HL-60 (cell line): ENCODE data around the gene MTMR4.

Source experiments
- TF ChIP-seq, protein P1 (sequence below): IDR thresholded peaks from one replicate; pipeline ENCODE4 v1.5.1; 2011; ENCODE audit warnings: low read length, control low read depth, inconsistent platforms; ENCODE audit not compliant: insufficient read depth
- TF ChIP-seq, protein P2 (sequence below): IDR thresholded peaks from 2 replicates; pipeline ENCODE4 v1.6.1; 2012; ENCODE audit warnings: low read depth; ENCODE audit not compliant: insufficient replicate concordance

DNA sequence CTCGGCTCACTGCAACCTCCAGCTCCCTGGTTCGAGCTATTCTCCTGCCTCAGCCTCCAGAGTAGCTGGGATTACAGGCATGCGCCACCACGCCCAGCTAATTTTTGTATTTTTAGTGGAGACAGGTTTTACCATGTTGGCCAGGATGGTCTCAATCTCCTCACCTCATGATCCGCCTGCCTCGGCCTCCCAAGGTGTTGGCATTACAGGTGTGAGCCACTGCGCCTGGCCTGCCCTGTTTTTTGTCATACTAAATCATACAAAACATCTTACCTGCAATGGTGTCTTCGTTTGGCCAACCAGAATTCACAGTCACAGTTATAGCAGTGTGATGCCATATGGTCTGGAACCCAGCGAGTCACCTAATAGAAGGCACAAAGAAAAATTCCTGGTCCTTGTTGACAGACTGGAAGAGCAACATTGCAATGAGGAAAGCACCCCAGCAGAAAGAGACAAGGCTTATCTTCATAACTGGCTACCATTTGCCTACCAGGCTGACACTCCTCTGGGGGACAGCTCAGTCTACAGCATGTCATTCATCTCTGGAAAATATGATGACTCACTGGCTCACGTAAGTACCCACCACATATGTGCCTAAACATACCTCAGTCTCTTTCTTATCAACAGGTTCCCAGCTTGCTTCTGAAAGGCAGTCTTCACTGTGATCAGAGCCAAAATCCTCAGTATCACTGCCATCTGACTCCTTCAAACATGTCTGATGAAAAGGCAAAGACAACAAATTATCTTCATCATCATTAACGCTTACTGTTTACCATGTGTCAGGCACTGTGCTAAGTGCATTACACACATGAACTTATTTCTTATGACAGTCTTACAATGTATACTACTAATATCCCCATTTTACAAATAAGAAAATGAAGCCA lies 22.0 kb downstream of the MTMR4 start:
- TF ChIP-seq, protein P1, sequence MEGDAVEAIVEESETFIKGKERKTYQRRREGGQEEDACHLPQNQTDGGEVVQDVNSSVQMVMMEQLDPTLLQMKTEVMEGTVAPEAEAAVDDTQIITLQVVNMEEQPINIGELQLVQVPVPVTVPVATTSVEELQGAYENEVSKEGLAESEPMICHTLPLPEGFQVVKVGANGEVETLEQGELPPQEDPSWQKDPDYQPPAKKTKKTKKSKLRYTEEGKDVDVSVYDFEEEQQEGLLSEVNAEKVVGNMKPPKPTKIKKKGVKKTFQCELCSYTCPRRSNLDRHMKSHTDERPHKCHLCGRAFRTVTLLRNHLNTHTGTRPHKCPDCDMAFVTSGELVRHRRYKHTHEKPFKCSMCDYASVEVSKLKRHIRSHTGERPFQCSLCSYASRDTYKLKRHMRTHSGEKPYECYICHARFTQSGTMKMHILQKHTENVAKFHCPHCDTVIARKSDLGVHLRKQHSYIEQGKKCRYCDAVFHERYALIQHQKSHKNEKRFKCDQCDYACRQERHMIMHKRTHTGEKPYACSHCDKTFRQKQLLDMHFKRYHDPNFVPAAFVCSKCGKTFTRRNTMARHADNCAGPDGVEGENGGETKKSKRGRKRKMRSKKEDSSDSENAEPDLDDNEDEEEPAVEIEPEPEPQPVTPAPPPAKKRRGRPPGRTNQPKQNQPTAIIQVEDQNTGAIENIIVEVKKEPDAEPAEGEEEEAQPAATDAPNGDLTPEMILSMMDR = no peak
- TF ChIP-seq, protein P2, sequence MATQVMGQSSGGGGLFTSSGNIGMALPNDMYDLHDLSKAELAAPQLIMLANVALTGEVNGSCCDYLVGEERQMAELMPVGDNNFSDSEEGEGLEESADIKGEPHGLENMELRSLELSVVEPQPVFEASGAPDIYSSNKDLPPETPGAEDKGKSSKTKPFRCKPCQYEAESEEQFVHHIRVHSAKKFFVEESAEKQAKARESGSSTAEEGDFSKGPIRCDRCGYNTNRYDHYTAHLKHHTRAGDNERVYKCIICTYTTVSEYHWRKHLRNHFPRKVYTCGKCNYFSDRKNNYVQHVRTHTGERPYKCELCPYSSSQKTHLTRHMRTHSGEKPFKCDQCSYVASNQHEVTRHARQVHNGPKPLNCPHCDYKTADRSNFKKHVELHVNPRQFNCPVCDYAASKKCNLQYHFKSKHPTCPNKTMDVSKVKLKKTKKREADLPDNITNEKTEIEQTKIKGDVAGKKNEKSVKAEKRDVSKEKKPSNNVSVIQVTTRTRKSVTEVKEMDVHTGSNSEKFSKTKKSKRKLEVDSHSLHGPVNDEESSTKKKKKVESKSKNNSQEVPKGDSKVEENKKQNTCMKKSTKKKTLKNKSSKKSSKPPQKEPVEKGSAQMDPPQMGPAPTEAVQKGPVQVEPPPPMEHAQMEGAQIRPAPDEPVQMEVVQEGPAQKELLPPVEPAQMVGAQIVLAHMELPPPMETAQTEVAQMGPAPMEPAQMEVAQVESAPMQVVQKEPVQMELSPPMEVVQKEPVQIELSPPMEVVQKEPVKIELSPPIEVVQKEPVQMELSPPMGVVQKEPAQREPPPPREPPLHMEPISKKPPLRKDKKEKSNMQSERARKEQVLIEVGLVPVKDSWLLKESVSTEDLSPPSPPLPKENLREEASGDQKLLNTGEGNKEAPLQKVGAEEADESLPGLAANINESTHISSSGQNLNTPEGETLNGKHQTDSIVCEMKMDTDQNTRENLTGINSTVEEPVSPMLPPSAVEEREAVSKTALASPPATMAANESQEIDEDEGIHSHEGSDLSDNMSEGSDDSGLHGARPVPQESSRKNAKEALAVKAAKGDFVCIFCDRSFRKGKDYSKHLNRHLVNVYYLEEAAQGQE = no peak
